ENCODE measurements around the gene LSM14B.

DNA sequence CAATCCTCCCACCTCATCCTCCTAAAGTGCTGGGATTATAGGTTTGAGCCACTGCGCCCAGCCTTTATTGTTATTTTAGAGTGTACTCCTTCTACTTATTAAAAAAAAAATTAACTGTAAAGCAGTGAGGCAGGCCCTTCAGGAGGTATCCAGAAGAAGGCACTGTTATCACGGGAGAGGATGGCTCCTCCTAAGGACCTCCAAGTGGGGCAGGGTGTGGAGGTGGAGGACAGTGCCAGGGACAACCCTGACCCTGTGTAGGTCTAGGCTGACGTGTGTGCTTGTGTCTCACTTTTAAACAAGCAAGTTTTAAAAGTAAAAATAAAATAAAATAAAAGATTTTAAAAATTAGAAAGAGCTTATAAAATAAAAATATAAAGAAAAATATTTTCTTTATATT, 32.9 kb upstream of the LSM14B start:
- TF ChIP-seq POLR2A (IDR thresholded peaks at IDR 0.05; ENCODE audit: extremely low read depth, insufficient read length), result no peak
- no peak for TF ChIP-seq MYC (IDR thresholded peaks at IDR 0.05; ENCODE audit: low read depth, low read length)
- TF ChIP-seq, protein P1, sequence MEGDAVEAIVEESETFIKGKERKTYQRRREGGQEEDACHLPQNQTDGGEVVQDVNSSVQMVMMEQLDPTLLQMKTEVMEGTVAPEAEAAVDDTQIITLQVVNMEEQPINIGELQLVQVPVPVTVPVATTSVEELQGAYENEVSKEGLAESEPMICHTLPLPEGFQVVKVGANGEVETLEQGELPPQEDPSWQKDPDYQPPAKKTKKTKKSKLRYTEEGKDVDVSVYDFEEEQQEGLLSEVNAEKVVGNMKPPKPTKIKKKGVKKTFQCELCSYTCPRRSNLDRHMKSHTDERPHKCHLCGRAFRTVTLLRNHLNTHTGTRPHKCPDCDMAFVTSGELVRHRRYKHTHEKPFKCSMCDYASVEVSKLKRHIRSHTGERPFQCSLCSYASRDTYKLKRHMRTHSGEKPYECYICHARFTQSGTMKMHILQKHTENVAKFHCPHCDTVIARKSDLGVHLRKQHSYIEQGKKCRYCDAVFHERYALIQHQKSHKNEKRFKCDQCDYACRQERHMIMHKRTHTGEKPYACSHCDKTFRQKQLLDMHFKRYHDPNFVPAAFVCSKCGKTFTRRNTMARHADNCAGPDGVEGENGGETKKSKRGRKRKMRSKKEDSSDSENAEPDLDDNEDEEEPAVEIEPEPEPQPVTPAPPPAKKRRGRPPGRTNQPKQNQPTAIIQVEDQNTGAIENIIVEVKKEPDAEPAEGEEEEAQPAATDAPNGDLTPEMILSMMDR (IDR thresholded peaks at IDR 0.05; ENCODE audit: low read depth, low read length), result no peak
